Measurements from ENCODE around the gene BET1.

BET1 gene

GRCh38 chr7:93955304-93955703 is 48.9 kb downstream of the BET1 start:
- DNase-seq = no peak

DNA sequence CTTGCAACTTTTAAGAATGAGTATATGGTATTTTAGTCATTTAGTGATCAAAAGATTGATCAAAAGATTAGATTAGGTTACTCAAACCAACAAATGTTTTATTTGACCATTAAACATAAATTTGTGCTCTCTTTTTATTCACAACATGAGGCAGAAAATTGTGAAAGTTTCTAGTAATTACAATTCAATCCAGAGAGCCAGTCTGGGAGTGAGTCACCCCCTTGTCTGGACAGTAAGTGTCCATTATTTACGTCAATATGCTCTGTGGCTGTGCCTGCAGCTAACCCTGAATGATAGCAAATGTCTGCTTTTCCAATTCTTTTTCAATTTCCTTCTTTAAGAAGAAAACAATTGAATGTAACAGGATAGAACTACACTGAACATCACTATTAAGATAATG is 54.7 kb downstream of the BET1 start:
- no peak for DNase-seq

DNA sequence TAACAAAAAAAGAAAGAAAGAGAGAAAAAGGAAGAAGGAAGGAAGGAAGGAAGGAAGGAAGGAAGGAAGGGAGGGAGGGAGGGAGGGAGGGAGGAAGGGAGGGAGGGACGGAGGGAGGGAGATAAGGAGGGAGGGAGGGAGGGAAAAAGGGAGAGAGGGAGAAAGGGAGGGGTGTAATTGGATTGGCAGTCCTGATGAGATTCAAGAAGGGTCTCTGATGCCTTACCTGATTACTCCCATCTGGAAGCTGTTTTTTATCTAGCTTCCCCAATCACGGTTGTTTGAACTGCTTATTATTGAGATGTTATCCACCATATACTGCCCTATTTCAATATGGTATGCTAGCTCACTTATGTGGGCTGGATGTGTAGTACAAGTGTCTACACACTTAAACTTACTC is 55.3 kb downstream of the BET1 start:
- no peak for DNase-seq

DNA sequence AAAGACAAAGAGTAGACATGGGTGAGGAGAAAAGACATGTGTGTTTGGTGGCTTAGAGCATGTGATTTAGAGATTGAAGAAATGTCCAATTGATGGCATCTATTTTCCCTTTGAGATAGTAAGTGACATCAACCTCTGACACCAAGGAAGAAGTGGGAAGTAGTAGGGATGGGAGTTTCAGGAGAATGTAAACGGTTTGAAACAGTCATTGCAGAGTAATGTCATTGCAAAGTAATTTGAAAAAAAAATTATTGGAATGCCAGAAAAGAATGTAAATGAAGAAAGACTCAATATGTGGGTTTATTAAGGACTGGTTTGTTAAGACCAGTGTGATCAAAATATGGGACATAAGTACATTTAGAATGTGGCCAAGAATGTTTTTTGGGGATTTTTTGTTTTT is 56.0 kb downstream of the BET1 start:
- DNase-seq = no peak

DNA sequence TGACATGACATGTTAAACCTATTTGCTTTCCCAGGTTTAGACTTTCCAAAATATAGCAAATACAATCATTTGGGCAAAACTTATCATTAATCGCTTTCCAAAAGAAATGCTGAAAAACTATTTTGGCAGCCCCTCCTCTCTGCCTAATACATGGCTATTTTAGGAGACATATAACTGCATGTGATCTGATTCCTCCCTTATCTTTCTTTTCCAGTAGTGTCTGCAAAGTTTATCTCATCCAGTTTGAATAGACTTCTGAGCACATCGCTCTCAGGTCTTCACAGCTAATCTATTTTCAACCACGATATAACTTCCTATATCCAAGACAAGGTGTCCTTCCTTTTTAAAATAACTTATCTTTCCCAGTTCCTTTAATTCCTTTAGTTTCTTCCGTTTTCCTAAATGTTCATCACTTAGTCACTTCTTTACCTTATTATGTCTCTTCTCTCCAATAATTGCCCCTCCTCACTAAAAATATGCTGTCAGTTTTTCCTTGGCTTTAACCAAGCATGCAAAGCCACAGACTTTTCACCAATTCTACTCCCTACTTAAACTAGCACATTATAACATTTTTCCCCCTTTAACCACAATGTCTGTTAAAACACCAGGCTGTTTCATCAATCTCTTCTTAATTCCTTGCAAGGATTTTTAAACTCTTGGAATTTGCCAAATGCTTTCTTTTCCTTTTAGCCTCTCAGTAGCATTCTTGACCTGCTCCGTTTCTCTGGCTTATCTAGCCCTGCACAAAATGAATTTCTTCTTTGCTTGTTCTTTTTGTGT is 58.2 kb downstream of the BET1 start:
- no peak for DNase-seq

GRCh38 chr7:93945083-93945482 is 59.1 kb downstream of the BET1 start:
- no peak for DNase-seq

DNA sequence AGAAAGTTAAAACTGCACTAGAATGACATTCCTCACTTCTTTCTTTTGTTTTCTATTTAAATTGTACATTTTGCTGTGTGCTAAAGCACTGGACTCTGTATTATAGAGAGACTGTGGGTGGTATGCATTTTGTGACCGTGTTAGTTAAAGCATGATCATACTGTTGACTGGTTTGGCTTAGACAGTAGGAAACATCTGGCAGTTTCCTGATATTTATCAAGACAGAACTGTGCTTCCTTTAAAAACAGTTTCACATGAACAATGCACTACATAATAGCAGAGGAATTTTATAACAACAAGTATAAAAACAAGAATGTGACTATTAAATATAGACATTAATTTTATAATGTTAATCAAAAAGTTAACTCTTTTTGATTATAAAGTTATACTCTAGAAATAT is 59.5 kb downstream of the BET1 start:
- no peak for DNase-seq

DNA sequence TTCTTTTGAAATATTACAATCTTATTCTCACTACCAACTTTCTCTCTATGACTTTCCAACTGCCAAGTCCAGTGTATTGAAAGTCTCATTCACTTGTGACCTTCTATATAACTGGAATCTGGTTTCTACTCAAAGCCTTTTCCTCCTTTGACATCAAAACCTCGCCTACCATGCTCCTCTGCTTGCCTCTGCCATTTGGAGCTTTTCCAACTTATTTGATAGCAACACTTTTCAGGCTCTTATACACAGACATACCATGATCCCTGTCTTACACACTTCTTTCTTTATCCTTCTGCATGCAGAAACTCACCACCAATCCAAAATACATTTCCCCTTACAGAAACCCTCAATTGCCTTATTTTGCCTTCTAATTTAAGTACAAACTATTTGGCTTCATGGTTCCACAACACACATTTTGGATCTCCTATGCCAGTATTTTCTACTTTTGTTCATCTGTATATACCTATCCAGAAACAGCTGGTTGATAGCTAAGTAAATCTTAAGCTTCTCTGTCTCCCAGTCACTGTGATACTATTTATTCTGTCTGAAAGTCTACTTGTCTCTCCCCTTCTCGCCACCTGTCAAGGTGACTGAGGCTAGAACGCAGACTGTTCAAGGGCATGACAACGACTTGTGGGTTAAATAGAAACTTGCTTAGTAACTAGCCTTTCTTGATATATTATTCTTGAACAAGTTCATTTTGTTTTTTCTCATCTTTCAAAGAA is 60.2 kb downstream of the BET1 start:
- DNase-seq = no peak
